ENCODE data around the gene DEPP1. TPM values are rescaled to one million over a fixed set of nuclear protein-coding genes. Genes with fewer than 3 reads are reported as not detected.

The DEPP1 gene
- total and polyA plus RNA-seq, 2 of the 13 experiments (the other 11 are each of a cell fraction or from before 2014, with no cell fraction given): 14.8 to 270 TPM

GRCh38 chr10:44933451-44934321, 44.9 kb downstream of the DEPP1 start:
- CTCF ChIA-PET (ENCODE audit: low intra/inter-chr PET ratio, low total read pairs): interaction anchor here (1.5 to 3.1 kb wide), 3 partner anchors 27 to 57 kb away, joined by 5 to 64 read pairs (median 16); no protein-coding TSS in a partner anchor
- 0 out of 2 replicates have a peak overlapping the region, but pooled peaks have one; percentile 24 for H3K9ac ChIP-seq (ENCODE audit: insufficient read depth, low read depth, low read length)
- H3K9me3 ChIP-seq (ENCODE audit: low read length): no peaks in the 10 kb centered on the region
- DNase-seq (ENCODE audit: low spot score) (no peak), ATAC-seq (no peak; the same call in 2 of the 3 replicates), FAIRE-seq (no peak)
- H3K36me3 ChIP-seq (replicated peaks in 1 of 2; ENCODE audit: control insufficient read depth in 1 of 2, insufficient read depth in 2 of 2, low read length in 2 of 2): no peaks in the 10 kb centered on the region
- H3K27me3 ChIP-seq (ENCODE audit: control insufficient read depth in 1 of 2, insufficient read depth in 2 of 2, low read length in 2 of 2): no peaks in the 10 kb centered on the region
- in situ Hi-C loops (cut with HindIII; ENCODE audit: extremely low pct_ligation_motif_present, low pct_unique_long_range_greater_than_20kb) (loop anchor here (5.0 kb wide), 1 partner anchor 44 kb away; the partner anchor contains the start of gene DEPP1), intact Hi-C loops (cut with micrococcal nuclease; ENCODE audit: unreplicated experiment) (loop anchor here (5.0 kb wide), 1 partner anchor 59 kb away; no protein-coding TSS in a partner anchor)
- no peaks in the 10 kb centered on the region for H4K20me1 ChIP-seq (ENCODE audit: insufficient read depth, low read length)
- POLR2A ChIA-PET: interaction anchor here (0.7 to 7.1 kb wide), 7 partner anchors 23 to 62 kb away, joined by 3 to 215 read pairs (median 6); partner anchors contain the start of genes DEPP1, RASSF4 and TMEM72
- no peak overlapping the region for H3K27ac ChIP-seq (ENCODE audit: extremely low read length, insufficient read depth, low read length)
- 50% methylated on average over 4 of the region's 9 CpGs for WGBS (ENCODE audit: low lambda C conversion rate)
- TF ChIP-seq FOXO4 (CRISPR knock-in tag; conservative IDR thresholded peaks at IDR 0.05): 0 out of 2 replicates have a peak, but pooled peaks have one; percentile 13
- TF ChIP-seq CREB1 (IDR thresholded peaks at IDR 0.05): no peak
- TF ChIP-seq CREB1 (CRISPR knock-in tag; IDR thresholded peaks at IDR 0.05): no peak
- TF ChIP-seq ESRRA (CRISPR knock-in tag; IDR thresholded peaks at IDR 0.05; ENCODE audit: low read depth): 0 out of 2 replicates have a peak, but pooled peaks have one; percentile 0
- no peak for TF ChIP-seq NFKBIZ (CRISPR knock-in tag; IDR thresholded peaks at IDR 0.05)
- no peak overlapping the region for H3K4me2 ChIP-seq (ENCODE audit: low read depth, low read length)
- H3K4me1 ChIP-seq (ENCODE audit: insufficient read depth, low read length): peaks cover 72% of the 10 kb centered on the region
- BruUV-seq (replicated peaks): no TSS peak
- no peaks in the 10 kb centered on the region for H3K79me2 ChIP-seq (ENCODE audit: insufficient read depth, low read length)
- no peak overlapping the region for H3K4me3 ChIP-seq (replicated peaks in 1 of 3; ENCODE audit: insufficient read depth in 1 of 3, low read depth in 2 of 3, low read length in 3 of 3)
- H2AFZ ChIP-seq (ENCODE audit: low read length): no peak overlapping the region
